ENCODE data around the gene LRRFIP1.

DNA sequence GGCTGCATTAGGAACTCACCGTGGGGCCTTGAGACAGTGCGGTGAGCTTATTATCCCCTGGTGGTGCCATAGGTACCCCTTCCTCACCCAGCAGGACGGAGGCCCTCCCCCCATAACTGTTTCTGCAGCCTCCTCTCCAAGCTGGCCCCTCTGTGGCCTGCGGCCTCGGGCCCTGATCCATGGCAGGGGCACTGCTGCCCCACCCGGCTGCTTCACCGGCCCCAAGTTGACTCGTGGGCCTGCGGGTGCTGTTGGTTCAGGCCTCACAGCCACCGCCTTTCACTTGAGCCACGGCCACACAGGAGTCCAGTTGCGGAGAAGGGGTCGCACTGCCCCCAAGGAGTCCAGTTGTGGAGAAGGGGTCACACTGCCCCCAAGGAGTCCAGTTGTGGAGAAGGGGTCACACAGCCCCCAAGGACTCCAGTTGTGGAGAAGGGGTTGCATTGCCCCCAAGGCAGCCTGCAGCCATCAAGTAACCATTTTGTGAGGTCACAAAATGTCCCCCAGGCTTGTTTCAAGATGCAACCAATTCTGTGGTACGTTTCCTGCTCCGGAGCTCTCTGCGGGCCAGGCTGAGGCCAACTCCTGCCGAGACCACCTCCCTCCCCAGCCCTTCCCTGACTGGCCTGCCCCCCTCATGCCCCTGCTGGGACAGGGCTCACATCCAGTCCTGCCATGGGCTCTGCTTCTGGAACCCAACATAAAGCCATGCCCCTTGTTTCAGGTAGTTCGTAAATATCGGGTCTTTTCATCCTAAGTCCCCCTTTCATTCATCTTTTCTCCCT lies 4.6 kb downstream of the LRRFIP1 start:
- TF ChIP-seq CTCF (IDR thresholded peaks at IDR 0.05) (no peak), POLR2A (IDR thresholded peaks at IDR 0.05) (no peak)

All from adrenal gland (tissue), 5 donors.